ENCODE measurements around the gene ECD.
"Not testable (repeated sequence)": the region's sequence is repeated elsewhere in the genome, so short reads cannot be mapped to it uniquely, and the experiment has no call there.

The ECD gene

DNA sequence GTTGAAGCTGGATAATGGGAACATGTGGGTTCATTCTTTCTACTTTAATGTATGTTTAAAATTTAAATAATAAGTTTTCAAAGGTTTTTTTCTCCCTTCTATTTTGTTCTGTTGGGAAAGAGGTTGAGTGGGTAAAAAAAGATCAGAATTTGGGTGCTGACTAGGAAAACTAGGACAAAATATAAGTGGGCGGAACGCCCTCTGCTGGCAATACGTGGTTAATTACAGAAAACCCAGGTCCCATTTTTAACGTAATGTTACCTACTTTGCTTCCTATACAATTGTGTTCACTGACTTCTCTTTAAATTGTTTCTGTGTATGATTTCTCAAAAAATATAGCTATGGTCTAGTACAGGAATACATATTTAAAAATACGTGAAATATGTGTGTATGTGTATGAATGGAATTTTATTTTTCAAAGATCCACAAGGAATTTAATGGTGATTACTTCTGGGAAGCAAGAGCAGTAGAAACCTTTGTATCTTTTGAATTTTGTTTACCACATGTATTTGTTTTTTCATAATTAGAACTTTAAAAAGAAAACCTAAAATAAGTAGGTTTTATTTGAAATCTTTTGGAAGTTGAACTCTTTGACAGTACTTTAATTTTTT lies 8.7 kb downstream of the ECD start:
- H3K36me3 ChIP-seq (ENCODE audit: insufficient read depth, low read length), result peaks cover 58% of the 10 kb centered on the region
- H3K4me3 ChIP-seq (ENCODE audit: low read length), result no peak overlapping the region
- H3K4me1 ChIP-seq (ENCODE audit: insufficient read depth, low read length), result no peaks in the 10 kb centered on the region
- H3K27me3 ChIP-seq (ENCODE audit: insufficient read depth, low read length), result no peaks in the 10 kb centered on the region
- H3K9ac ChIP-seq (ENCODE audit: low read depth, low read length), result no peak overlapping the region
- 14% methylated on average over 5 of the region's 5 CpGs for WGBS
- no peak overlapping the region for H3K27ac ChIP-seq (ENCODE audit: low read depth, low read length)
- no peaks in the 10 kb centered on the region for H3K9me3 ChIP-seq (ENCODE audit: insufficient read depth, low read depth, low read length)

DNA sequence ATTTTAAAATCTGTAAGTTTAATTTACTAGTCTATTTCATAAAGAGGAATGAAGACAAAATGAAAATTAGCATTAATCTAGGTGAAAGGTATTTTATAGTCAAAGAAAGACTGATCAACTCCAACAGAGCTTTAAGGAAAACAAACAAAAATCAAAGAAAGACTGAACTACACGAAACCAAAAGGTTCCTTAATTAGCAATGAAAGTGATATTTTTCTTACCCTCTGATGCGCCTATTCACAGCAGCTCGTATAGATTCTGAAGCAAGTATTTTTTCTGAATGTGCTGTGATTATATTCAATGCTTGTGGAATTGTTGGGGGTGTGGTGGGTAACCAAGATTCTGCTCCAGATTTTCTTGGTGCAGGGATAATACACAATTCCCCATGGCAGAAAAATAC lies 11.8 kb downstream of the ECD start:
- Histone ChIP-seq H3K36me3 (ENCODE audit: insufficient read depth, low read length) (peaks cover 63% of the 10 kb centered on the region), H3K4me1 (ENCODE audit: insufficient read depth, low read length) (no peaks in the 10 kb centered on the region), H3K27me3 (ENCODE audit: insufficient read depth, low read length) (no peaks in the 10 kb centered on the region), H3K4me3 (ENCODE audit: low read length) (no peak overlapping the region), H3K27ac (ENCODE audit: low read depth, low read length) (no peak overlapping the region), H3K9me3 (ENCODE audit: insufficient read depth, low read depth, low read length) (no peaks in the 10 kb centered on the region), H3K9ac (ENCODE audit: low read depth, low read length) (no peak overlapping the region)
- WGBS, result 99% methylated on average over 3 of the region's 3 CpGs

DNA sequence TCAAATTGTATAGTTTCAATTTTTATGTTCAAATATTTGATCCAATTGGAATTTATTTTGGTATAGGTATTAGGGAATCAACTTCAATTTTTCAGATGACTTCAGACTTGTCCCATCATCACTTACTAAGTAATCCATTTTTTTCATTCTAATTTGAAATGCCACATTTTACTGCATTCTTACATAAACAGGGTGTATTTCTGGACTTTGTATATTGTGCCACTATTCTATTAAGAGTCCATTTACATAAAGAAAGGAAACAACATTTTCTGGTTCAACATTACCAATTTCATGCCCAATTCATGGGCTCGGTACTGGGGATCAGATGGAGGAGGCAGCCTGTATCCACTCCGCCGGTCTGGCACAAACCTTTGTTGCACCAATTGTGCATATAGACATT lies 15.8 kb downstream of the ECD start:
- H3K36me3 ChIP-seq (ENCODE audit: insufficient read depth, low read length), result peaks cover 75% of the 10 kb centered on the region
- no peak overlapping the region for H3K27ac ChIP-seq (ENCODE audit: low read depth, low read length)
- WGBS, result 96% methylated on average over 3 of the region's 3 CpGs
- no peaks in the 10 kb centered on the region for H3K9me3 ChIP-seq (ENCODE audit: insufficient read depth, low read depth, low read length)
- no peaks in the 10 kb centered on the region for H3K4me1 ChIP-seq (ENCODE audit: insufficient read depth, low read length)
- H3K9ac ChIP-seq (ENCODE audit: low read depth, low read length), result no peak overlapping the region
- H3K4me3 ChIP-seq (ENCODE audit: low read length), result no peak overlapping the region
- no peaks in the 10 kb centered on the region for H3K27me3 ChIP-seq (ENCODE audit: insufficient read depth, low read length)

DNA sequence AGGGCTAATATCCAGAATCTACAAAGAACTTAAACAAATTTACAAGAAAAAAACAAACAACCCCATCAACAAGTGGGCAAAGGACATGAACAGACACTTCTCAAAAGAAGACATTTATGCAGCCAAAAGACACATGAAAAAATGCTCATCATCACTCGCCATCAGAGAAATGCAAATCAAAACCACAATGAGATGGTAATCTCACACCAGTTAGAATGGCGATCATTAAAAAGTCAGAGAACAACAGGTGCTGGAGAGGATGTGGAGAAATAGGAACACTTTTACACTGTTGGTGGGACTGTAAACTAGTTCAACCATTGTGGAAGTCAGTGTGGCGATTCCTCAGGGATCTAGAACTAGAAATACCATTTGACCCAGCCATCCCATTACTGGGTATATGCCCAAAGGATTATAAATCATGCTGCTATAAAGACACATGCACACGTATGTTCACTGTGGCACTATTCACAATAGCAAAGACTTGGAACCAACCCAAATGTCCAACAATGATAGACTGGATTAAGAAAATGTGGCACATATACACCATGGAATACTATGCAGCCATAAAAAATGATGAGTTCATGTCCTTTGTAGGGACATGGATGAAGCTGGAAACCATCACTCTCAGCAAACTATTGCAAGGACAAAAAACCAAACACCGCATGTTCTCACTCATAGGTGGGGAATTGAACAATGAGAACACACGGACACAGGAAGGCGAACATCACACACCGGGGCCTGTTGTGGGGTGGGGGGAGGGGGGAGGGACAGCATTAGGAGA lies 17.0 kb downstream of the ECD start:
- H3K36me3 ChIP-seq (ENCODE audit: insufficient read depth, low read length), result peaks cover 75% of the 10 kb centered on the region
- not testable (repeated sequence) for H3K27ac ChIP-seq (ENCODE audit: low read depth, low read length)
- WGBS, result 99% methylated on average over 5 of the region's 8 CpGs

DNA sequence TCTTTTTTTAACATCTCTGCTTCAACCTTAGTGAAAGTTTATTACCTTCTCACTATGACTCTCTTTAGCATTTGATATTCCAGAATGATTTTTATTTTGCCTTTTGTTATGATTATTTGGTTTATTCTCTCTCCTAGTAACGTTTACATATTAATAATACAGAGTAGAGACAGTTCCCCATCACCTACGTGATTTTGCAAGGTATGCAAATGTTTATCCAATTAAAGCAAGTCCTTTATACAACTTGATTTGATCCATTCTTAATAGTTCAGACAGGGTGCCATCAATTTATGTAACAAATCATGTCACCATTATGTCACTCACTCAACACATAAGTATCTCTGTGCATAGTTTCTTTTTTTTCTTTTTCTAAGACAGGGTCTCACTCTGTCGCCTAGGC lies 26.2 kb downstream of the ECD start:
- Histone ChIP-seq H3K4me1 (ENCODE audit: insufficient read depth, low read length) (no peaks in the 10 kb centered on the region), H3K9ac (ENCODE audit: low read depth, low read length) (no peak overlapping the region), H3K27me3 (ENCODE audit: insufficient read depth, low read length) (no peaks in the 10 kb centered on the region), H3K36me3 (ENCODE audit: insufficient read depth, low read length) (peaks cover 95% of the 10 kb centered on the region), H3K4me3 (ENCODE audit: low read length) (no peak overlapping the region), H3K9me3 (ENCODE audit: insufficient read depth, low read depth, low read length) (no peaks in the 10 kb centered on the region), H3K27ac (ENCODE audit: low read depth, low read length) (no peak overlapping the region)
- 93% methylated on average over 3 of the region's 3 CpGs for WGBS

More for the DNA sequence above, 17.0 kb downstream of the ECD start:
- H3K4me1 ChIP-seq (ENCODE audit: insufficient read depth, low read length); H3K9me3 ChIP-seq (ENCODE audit: insufficient read depth, low read depth, low read length); H3K27me3 ChIP-seq (ENCODE audit: insufficient read depth, low read length); H3K9ac ChIP-seq (ENCODE audit: low read depth, low read length); H3K4me3 ChIP-seq (ENCODE audit: low read length): not testable (repeated sequence)

DNA sequence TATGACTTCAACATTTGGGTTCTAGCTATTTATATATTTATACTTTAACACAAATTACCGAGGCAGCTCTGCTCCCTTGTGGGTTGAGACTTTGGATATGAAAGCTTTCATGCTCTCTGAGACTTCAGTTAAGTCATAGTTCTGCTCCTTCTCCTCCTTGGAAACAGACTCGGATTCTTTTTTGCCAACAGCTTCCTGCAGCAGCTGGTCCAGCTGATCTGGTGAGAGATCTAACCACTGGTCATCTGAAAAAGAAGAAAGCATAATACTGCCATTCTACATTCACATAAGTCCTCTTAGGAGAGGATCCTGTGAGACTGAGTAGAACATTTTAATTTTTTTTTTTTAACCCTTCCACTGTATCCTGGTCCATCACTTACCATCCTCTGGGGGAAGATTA lies 28.6 kb downstream of the ECD start:
- no peaks in the 10 kb centered on the region for H3K9me3 ChIP-seq (ENCODE audit: insufficient read depth, low read depth, low read length)
- peaks cover 96% of the 10 kb centered on the region for H3K36me3 ChIP-seq (ENCODE audit: insufficient read depth, low read length)
- WGBS, result 94% methylated on average over 1 of the region's 2 CpGs

DNA sequence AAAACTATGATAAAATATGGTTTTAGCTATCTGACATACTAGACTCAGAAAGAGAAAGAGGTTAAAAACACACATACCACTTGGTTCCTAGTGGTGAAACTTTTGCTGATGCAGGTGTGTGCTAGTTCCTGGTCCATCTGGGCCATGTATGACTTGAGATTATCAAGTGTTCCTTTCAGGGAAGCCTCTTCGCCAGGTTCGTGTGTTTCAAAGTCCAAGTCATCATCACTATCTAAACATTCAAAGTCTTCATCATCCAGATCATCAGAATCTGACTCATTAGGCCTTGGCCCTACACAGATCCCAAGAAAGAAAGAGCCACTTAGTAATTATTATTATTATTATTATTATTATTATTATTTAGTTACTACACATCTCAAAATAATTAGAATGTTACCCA lies 31.2 kb downstream of the ECD start:
- Histone ChIP-seq H3K27ac (ENCODE audit: low read depth, low read length) (no peak overlapping the region), H3K9ac (ENCODE audit: low read depth, low read length) (no peak overlapping the region), H3K4me3 (ENCODE audit: low read length) (no peak overlapping the region), H3K36me3 (ENCODE audit: insufficient read depth, low read length) (peaks cover 96% of the 10 kb centered on the region), H3K27me3 (ENCODE audit: insufficient read depth, low read length) (no peaks in the 10 kb centered on the region), H3K4me1 (ENCODE audit: insufficient read depth, low read length) (no peaks in the 10 kb centered on the region), H3K9me3 (ENCODE audit: insufficient read depth, low read depth, low read length) (no peaks in the 10 kb centered on the region)
- WGBS, result 99% methylated on average over 2 of the region's 2 CpGs

More for the DNA sequence above, 28.6 kb downstream of the ECD start:
- no peak overlapping the region for H3K9ac ChIP-seq (ENCODE audit: low read depth, low read length)
- no peak overlapping the region for H3K4me3 ChIP-seq (ENCODE audit: low read length)
- H3K27me3 ChIP-seq (ENCODE audit: insufficient read depth, low read length), result no peaks in the 10 kb centered on the region
- H3K4me1 ChIP-seq (ENCODE audit: insufficient read depth, low read length), result no peaks in the 10 kb centered on the region
- no peak overlapping the region for H3K27ac ChIP-seq (ENCODE audit: low read depth, low read length)

DNA sequence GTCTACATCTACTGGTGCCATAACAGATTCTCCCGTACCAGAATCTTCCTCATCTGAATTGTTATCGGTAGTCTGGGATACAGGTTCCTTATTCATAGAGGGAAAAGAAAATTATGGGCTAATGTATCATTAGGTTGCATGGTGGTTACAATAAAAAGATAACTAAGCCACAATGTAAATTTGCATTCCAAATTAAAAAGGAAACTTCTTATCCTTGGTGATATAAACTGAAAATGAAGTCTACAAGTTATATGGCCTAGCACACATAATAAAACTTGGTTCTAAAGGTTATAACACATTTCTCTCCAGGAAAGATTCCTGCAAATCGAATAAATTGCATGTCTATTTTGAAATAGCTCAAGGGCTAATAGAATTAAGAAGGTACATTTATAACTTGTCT lies 33.1 kb downstream of the ECD start:
- no peak overlapping the region for H3K4me3 ChIP-seq (ENCODE audit: low read length)
- no peaks in the 10 kb centered on the region for H3K4me1 ChIP-seq (ENCODE audit: insufficient read depth, low read length)
- H3K36me3 ChIP-seq (ENCODE audit: insufficient read depth, low read length), result peaks cover 92% of the 10 kb centered on the region
- 97% methylated on average over 2 of the region's 3 CpGs for WGBS
- no peak overlapping the region for H3K27ac ChIP-seq (ENCODE audit: low read depth, low read length)
- no peak overlapping the region for H3K9ac ChIP-seq (ENCODE audit: low read depth, low read length)
- no peaks in the 10 kb centered on the region for H3K27me3 ChIP-seq (ENCODE audit: insufficient read depth, low read length)
- H3K9me3 ChIP-seq (ENCODE audit: insufficient read depth, low read depth, low read length), result no peaks in the 10 kb centered on the region

DNA sequence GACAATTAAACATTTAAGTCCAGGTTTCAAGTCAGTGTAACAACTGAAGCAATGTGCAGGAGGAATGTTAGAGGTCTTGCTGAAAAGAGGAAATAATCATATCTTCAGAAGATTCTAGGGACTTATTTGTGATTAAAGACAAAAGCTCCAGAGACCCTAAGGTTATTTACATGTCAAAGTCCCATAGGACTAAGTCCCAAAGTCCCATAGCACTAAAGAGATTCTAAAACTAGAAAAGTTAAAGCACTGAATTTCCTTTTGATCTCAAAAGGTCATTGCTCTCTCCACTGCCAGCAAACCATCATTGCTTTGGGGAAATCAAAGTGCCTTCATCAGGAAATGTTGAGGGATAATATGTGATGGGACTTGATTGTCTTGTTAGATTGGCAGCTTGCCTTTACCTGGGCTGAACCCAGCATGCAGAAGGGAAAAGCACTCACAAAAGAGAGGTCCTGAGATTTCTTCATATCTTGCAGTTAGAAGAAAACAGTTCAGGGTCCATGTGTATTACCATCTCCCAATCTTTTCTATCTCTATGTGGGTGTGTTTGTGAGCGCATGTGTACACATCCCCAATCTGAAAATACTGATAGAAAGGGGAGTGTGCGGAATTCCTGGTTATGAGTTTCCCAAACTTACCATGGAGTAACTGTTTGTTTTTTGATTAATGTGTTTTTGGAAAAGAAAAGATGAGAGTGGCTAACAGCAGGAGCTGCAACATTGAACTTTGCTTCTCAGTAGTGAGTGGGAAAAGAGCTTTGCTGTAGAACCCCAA lies 35.7 kb downstream of the ECD start:
- Histone ChIP-seq H3K4me3 (ENCODE audit: low read length) (no peak overlapping the region), H3K27ac (ENCODE audit: low read depth, low read length) (no peak overlapping the region), H3K9me3 (ENCODE audit: insufficient read depth, low read depth, low read length) (no peaks in the 10 kb centered on the region), H3K27me3 (ENCODE audit: insufficient read depth, low read length) (no peaks in the 10 kb centered on the region), H3K36me3 (ENCODE audit: insufficient read depth, low read length) (peaks cover 85% of the 10 kb centered on the region), H3K9ac (ENCODE audit: low read depth, low read length) (no peak overlapping the region), H3K4me1 (ENCODE audit: insufficient read depth, low read length) (no peaks in the 10 kb centered on the region)
- WGBS, result 90% methylated on average over 2 of the region's 2 CpGs

DNA sequence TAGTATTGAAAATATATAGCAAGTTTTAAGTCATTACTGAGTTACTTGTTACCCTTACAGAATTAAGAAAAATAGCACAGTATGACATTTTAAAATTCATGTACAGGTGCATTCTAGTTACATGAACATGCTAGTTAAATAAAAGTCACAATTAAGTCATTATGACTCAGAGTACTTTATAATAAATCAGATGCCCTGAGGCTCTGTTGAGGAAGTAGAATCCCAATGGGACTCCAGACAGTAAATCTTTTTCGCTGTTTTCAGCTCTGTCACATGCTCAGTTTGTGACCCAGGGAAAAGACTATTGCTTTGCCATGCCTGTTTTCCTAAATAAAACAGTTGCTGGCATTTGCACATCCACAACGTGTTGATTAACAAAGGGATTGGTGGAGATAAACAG lies 36.5 kb downstream of the ECD start:
- WGBS, result 89% methylated on average over 2 of the region's 2 CpGs
- H3K27ac ChIP-seq (ENCODE audit: low read depth, low read length), result no peak overlapping the region
- H3K9me3 ChIP-seq (ENCODE audit: insufficient read depth, low read depth, low read length), result no peaks in the 10 kb centered on the region
- no peaks in the 10 kb centered on the region for H3K27me3 ChIP-seq (ENCODE audit: insufficient read depth, low read length)
- H3K36me3 ChIP-seq (ENCODE audit: insufficient read depth, low read length), result peaks cover 82% of the 10 kb centered on the region
- H3K4me3 ChIP-seq (ENCODE audit: low read length), result no peak overlapping the region
- H3K9ac ChIP-seq (ENCODE audit: low read depth, low read length), result no peak overlapping the region
- no peaks in the 10 kb centered on the region for H3K4me1 ChIP-seq (ENCODE audit: insufficient read depth, low read length)

DNA sequence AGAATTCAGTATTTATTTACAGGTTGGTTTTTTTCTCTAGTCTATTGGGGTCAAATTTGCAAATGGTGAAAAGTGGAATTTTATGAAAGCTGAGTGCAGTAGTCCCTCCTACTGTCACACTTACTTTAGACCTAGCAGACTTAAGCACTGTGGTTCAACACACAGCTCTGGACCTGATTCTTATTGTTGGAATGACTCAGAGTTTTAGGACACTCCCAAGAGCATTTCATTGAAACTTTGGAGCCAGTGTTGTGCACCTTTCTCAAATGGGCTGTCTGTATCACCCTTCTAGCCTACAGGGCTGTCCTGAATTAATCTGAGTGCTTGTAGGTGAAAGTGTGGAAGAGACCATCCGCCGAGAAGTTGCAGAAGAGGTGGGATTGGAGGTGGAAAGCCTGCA lies 41.5 kb downstream of the ECD start:
- Histone ChIP-seq H3K36me3 (ENCODE audit: insufficient read depth, low read length) (peaks cover 62% of the 10 kb centered on the region), H3K4me3 (ENCODE audit: low read length) (no peak overlapping the region), H3K4me1 (ENCODE audit: insufficient read depth, low read length) (no peaks in the 10 kb centered on the region), H3K9me3 (ENCODE audit: insufficient read depth, low read depth, low read length) (no peaks in the 10 kb centered on the region), H3K27ac (ENCODE audit: low read depth, low read length) (no peak overlapping the region), H3K9ac (ENCODE audit: low read depth, low read length) (no peak overlapping the region), H3K27me3 (ENCODE audit: insufficient read depth, low read length) (no peaks in the 10 kb centered on the region)
- WGBS, result 90% methylated on average over 2 of the region's 2 CpGs
